ENCODE data around the gene PPTC7.
A peak's percentile ranks its signal among the peaks of the same experiment; 100 is the strongest.
"Not testable (repeated sequence)": the region's sequence is repeated elsewhere in the genome, so short reads cannot be mapped to it uniquely, and the experiment has no call there.

The PPTC7 gene

GRCh38 chr12:110583137-110584059, at the start of gene PPTC7:
PPTC7 (minus strand) TSS chr12:110583318; CDS start chr12:110583031, 287 bp downstream.
- peak; percentile 97 for DNase-seq (ENCODE audit: low read depth)

GRCh38 chr12:110627500-110628195, 44.5 kb upstream of the PPTC7 start:
- DNase-seq (ENCODE audit: low read depth), result no peak

GRCh38 chr12:110622582-110622981, 39.5 kb upstream of the PPTC7 start:
- no peak for DNase-seq (ENCODE audit: low read depth)

- DNase-seq (ENCODE audit: low read depth), result peak; percentile 14
These were observed 36.4 kb upstream of the PPTC7 start for GRCh38 chr12:110619534-110619953.

- no peak for DNase-seq (ENCODE audit: low read depth)
These were observed 33.5 kb upstream of the PPTC7 start for GRCh38 chr12:110616471-110617115.

GRCh38 chr12:110615171-110615570, 32.1 kb upstream of the PPTC7 start:
- no peak for DNase-seq (ENCODE audit: low read depth)

- peak; percentile 98 for DNase-seq (ENCODE audit: low read depth)
These were observed 30.9 kb upstream of the PPTC7 start, which contains the start of gene TCTN1 for GRCh38 chr12:110613771-110614684. TCTN1 (plus strand) TSS chr12:110614129; CDS start chr12:110614183, 54 bp downstream.

GRCh38 chr12:110613071-110613770, 30.1 kb upstream of the PPTC7 start:
- no peak for DNase-seq (ENCODE audit: low read depth)

- DNase-seq (ENCODE audit: low read depth), result no peak
These were observed 23.1 kb upstream of the PPTC7 start for GRCh38 chr12:110606253-110606611.

GRCh38 chr12:110602085-110602814, 19.1 kb upstream of the PPTC7 start:
- DNase-seq (ENCODE audit: low read depth), result not testable (repeated sequence)

GRCh38 chr12:110600254-110600653, 17.1 kb upstream of the PPTC7 start:
- no peak for DNase-seq (ENCODE audit: low read depth)

- no peak for DNase-seq (ENCODE audit: low read depth)
These were observed 16.2 kb upstream of the PPTC7 start for GRCh38 chr12:110599334-110599733.

- no peak for DNase-seq (ENCODE audit: low read depth)
These were observed 14.8 kb upstream of the PPTC7 start for GRCh38 chr12:110597885-110598284.

GRCh38 chr12:110592919-110593318, 9.8 kb upstream of the PPTC7 start:
- not testable (repeated sequence) for DNase-seq (ENCODE audit: low read depth)

- no peak for DNase-seq (ENCODE audit: low read depth)
These were observed 9.0 kb upstream of the PPTC7 start for GRCh38 chr12:110592078-110592477.

GRCh38 chr12:110591451-110592051, 8.4 kb upstream of the PPTC7 start:
- no peak for DNase-seq (ENCODE audit: low read depth)

GRCh38 chr12:110590806-110591326, 7.7 kb upstream of the PPTC7 start:
- no peak for DNase-seq (ENCODE audit: low read depth)

- no peak for DNase-seq (ENCODE audit: low read depth)
These were observed 6.9 kb upstream of the PPTC7 start for GRCh38 chr12:110590059-110590458.

- not testable (repeated sequence) for DNase-seq (ENCODE audit: low read depth)
These were observed 4.0 kb upstream of the PPTC7 start for GRCh38 chr12:110587102-110587501.
